ENCODE measurements around the gene RERE.
"Not testable (repeated sequence)": the region's sequence is repeated elsewhere in the genome, so short reads cannot be mapped to it uniquely, and the experiment has no call there.

RERE gene

DNA sequence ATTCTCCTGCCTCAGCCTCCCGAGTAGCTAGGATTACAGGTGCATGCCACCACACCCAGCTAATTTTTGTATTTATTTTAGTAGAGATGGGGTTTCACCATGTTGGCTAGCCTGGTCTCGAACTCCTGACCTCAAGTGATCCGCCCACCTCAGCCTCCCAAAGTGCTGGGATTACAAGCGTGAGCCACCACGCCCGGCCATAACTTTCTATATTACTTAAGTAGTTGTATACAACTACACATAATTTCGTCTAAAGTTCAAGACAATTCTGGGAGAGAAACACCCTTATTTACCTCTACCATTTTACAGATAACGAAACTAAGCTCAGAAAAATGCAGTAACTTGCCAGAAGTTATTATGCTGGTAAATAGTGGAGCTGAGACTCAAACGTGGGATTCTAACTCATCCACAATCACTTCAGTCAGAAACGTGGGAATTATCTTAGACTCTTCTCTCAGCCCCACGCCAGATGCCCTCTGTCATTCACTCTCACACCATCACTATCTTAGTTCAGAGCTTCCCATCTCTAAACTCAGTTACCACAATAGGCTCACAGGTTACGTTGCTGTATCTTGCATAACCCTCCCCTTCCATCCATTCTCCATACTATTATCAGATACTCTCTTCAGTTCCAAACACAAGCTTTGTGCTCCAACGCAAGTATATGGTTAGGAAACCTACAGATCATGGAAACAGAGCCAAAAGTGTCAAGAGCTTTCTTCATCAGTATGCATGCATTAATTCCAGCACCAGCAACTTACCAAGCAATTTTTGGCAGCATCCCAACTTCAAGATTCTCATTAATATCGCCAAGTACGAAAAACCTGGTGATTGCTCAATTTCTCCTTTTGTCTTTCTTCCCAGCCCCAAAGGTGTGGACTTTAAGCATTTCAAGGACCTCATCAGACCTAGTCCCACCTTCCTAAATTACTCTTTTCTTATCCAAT, 69.3 kb downstream of the RERE start:
- no peak for DNase-seq

GRCh38 chr1:8746554-8746953, 70.9 kb downstream of the RERE start:
- DNase-seq = no peak

GRCh38 chr1:8745749-8746390, 71.6 kb downstream of the RERE start:
- DNase-seq = no peak

DNA sequence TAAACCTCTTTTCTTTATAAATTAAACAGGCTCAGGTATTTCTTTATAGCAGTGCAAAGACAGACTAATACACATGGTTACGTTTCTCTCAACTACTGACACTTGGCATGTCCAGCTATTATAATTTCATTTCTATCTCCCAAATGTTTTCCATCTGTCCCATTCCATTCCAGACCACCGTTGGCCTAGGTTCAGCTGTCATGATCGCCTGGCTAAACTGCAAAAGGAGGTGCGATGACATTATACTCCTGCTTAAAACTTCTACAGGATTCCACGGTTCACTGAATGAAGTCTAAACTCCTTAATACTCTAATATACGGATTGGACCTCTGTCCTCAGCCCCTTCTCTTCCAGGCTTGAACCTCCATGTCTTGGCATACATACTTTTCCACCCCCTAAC, 72.1 kb downstream of the RERE start:
- DNase-seq = no peak

DNA sequence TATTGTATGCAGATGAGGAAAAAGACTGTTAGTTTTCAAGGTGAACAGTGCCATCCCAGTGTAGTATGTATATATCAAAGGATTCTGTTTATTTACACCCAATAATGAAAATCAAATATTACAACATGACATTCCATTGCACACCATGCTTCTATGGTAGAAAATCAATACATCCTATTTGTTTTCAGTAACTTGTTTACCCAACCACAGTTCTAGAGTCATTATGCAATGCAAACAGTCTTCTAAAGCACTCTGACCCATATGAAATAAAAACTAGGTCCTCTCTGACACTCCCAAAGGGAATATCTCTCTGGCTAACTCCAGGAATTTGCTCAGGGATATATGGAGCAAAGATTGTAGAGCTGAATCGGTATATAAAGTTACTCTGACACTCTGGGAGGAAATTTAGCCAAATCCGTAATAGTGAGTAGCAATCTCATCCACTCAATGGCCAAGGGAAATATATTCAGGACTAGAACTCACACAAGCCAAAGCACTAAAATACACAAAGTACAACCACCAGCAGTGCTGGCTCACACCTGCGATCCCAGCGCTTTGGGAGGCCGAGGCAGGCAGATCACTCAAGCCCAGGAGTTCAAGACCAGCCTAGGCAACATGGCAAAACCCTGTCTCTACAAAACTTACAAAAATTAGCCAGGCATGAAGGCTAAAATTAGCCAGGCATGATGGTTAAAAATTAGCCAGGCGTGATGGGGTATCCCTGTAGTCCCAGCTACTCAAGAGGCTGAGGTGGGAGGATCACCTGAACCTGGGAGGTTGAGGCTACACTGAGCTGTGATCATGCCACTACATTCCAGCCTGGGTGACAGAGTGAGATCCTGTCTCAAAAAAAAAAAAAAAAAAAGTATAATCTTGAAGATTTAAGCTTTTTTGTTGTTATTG, 75.2 kb downstream of the RERE start:
- DNase-seq = no peak

DNA sequence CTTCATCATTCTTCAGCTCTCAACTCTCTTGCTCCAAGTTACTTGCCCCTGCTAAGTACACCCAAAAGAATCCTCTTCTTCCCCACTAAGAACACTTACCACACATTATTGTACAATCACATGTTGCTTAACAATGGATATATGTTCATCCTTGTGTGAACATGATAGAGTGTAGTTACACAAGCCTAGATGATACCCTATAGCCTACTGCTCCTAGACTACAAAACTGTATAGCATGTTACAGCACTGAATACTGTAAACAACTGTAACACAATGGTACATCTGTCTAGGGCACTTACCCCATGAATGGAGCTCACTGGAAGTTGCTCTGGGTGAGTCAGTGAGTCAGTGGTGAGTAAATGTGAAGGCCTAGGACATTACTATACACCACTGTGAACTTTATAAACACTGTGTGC, 77.4 kb downstream of the RERE start:
- no peak for DNase-seq

- no peak for DNase-seq
Observed at GRCh38 chr1:8739377-8739776, 78.1 kb downstream of the RERE start.

- no peak for DNase-seq
Observed at GRCh38 chr1:8736927-8737326, 80.5 kb downstream of the RERE start.

- DNase-seq = no peak
Observed at GRCh38 chr1:8733484-8733883, 84.0 kb downstream of the RERE start.

- no peak for DNase-seq
Observed at GRCh38 chr1:8731162-8731561, 86.3 kb downstream of the RERE start.

DNA sequence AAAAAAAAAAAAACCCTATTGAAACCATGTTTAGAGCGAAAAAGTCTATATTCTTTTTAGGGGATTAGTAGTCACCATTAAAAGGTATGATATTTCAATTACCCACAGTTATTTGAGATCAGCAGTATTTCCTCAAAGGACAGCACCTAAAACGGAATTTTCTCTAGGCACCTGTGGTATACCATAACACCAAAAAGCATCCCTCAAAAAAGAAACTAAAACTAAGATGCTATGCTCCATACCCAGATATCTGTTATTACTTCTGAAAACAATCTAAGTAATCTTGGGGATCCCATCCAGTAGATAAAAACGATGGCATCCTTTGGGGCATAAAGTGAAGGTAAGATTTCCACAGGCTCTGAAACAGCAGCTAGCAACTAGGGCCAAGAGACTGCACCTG, 89.0 kb downstream of the RERE start:
- no peak for DNase-seq

- DNase-seq = no peak
Observed at GRCh38 chr1:8727809-8728213, 89.6 kb downstream of the RERE start.

GRCh38 chr1:8727316-8727715, 90.1 kb downstream of the RERE start:
- DNase-seq = not testable (repeated sequence)

DNA sequence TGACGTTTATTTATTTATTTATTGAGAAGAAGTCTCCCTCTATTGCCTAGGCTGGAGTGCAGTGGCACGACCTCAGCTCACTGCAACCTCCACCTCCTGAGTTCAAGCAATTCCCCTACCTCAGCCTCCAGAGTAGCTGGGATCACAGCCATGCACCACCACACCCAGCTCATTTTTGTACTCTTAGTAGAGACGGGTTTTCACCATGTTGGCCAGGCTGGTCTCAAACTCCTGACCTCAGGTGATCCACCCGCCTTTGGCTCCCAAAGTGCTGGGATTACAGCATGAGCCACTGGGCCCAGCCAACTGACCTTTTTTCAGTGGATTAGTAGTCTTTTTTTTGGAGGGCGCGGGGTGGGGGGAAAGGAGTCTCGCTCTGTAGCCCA, 90.6 kb downstream of the RERE start:
- not testable (repeated sequence) for DNase-seq

DNA sequence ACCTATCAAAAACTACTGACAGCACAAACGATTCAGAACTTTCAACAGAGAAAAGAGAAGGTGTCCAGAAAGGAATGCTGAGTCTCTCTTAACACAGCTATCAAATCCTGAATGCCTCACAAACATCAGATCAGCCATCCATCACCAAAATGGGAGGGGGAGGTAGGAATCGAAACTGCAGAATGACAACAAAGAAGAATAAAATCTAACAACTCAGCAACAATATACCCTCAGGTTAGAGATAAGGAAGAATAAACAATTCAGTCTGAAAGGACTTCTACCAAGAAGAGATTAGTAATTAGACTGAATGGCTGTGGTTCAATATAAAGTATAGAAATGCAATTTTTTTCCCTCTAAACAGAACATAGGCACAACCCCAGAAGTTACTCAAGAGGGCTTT, 94.4 kb downstream of the RERE start:
- DNase-seq = no peak

GRCh38 chr1:8722366-8722765, 95.1 kb downstream of the RERE start:
- DNase-seq = no peak

- DNase-seq = no peak
Observed at GRCh38 chr1:8721679-8722324, 95.6 kb downstream of the RERE start.

DNA sequence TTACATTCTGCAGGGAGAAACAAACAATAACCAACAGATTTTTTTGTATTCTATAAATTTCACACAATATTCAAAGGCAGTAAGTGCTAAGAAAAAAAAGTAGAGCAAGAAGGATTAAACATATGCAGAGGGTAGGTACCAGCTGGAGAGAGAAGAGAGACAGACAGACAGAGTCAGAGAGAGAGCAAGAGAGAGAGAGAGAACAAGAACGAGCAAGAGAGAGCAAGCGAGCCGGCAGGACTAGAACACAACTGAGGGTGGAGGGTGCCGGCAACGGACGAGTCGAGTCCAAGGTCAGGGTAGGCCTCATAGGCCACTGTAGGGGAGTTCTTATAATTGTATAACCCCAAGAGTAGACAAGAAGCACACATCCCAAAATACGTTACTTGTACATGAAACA, 97.1 kb downstream of the RERE start:
- no peak for DNase-seq

DNA sequence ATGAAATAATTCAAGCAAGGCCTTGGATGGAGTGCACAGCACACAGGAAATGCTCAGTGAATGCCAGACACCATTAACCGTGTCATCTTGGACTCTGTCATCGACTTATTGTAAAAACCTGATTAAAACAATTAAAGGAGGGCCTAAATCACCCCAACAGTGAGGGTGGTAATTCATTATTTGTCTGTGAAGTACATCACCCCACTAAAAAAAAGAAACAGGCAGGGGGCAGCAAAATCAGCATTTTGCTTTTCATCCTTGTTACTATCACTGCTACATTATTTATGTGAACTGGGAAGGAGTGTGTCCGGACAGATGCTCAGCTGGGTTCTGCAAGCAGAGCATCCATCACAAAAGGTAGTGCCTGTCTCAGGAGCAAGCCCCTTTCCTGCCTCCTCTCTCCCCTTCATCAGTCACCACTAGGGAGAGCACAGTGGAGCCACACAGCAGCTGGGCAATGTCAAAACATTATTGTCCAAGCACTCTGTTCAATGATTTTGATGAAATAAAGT, 98.5 kb downstream of the RERE start:
- no peak for DNase-seq

GRCh38 chr1:8717148-8717547, 100.3 kb downstream of the RERE start:
- DNase-seq = no peak

DNA sequence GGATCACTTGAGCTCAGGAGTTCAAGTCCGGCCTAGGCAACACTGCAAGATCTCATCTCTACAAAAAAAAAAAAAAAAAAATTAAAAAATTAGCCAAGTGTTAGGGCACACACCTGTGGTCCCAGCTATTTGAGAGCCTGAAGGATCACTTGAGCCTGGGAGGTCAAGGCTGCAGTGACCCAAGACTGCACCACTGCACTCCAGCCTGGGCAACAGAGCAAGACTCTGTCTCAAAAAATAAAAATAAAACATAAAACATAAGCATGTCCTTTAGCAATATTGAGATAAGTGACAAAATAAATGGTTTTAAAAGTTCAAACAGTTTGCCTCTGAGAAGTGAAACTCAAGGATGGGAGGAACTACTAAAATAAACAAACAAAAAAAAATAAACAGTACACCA, 101.2 kb downstream of the RERE start:
- DNase-seq = no peak

- DNase-seq = no peak
Observed at GRCh38 chr1:8714173-8714572, 103.3 kb downstream of the RERE start.

Measured in effector CD4-positive, alpha-beta T cell (primary cell).